HCT116 (cell line): Measurements from ENCODE around the gene ARHGAP31. TPM values are rescaled to one million over a fixed set of nuclear protein-coding genes. Genes with fewer than 3 reads are reported as not detected.

Experiments used
- ATAC-seq: fragments of 200-7000 bp; cut with Tn5 transposase; 2 replicates; pipeline ENCODE4 v1.9.1; 2020; ENCODE audit warnings: mild to moderate bottlenecking, moderate library complexity
- BruUV-seq: library from RNA; stranded (reverse); fragments of 400-500 nt; replicated peaks from 2 replicates; lab custom pipeline; 2021; lab: Mats Ljungman, UMichigan
- CTCF ChIA-PET: fragments of 300-600 bp; sonication (Branson Sonifier 250); formaldehyde crosslinking; loops from one replicate; lab custom pipeline; 2021; ENCODE audit warnings: antibody characterized with exemption; lab: Charles Lee
- POLR2A ChIA-PET: fragments of 300-600, 350-600 bp; sonication (Branson Sonifier 250); formaldehyde crosslinking; loops from one replicate; lab custom pipeline; 2021; ENCODE audit warnings: antibody characterized with exemption; lab: Charles Lee
- RAD21 ChIA-PET, 2 experiments: fragments of 300-600 bp; sonication (Branson Sonifier 250); formaldehyde crosslinking; loops; one replicate each; lab custom pipeline; 2023; ENCODE audit warnings: low total read pairs in 2 of 2; ENCODE audit not compliant: uncharacterized antibody in 2 of 2, unreplicated experiment in 2 of 2, low non-redundant PET in 1 of 2; lab: Charles Lee
- DNase-seq: peaks from one replicate; pipeline ENCODE4 v3.0.0-alpha.2; 2010; ENCODE audit warnings: low read depth, low spot score
- H2AFZ ChIP-seq: fragments of 200-600 bp; shearing (Covaris generic), sonication (generic); 2 replicates; pipeline ENCODE4 v1.6.1; 2017; ENCODE audit warnings: low read depth, mixed run types, mixed read lengths, antibody characterized with exemption, low read length; ENCODE audit not compliant: poor library complexity, severe bottlenecking
- H3K27ac ChIP-seq: 2 replicates; pipeline ENCODE4 v1.5.1; 2012; ENCODE audit warnings: low read depth, low read length
- H3K27me3 ChIP-seq: fragments of 200-600 bp; sonication (generic); 2 replicates; pipeline ENCODE4 v1.6.1; 2016; ENCODE audit warnings: mixed run types, low read length, mixed read lengths; ENCODE audit not compliant: insufficient read depth
- H3K36me3 ChIP-seq, 2 experiments: fragments of 200-500 bp in 1 of 2; fragments of 200-600 bp in 1 of 2; sonication (Bioruptor generic) in 1 of 2; sonication (generic) in 1 of 2; 2 replicates each; pipeline versions ENCODE4 v1.5.1 to v1.6.1; 2014 to 2016; ENCODE audit warnings: low read length in 2 of 2, inconsistent platforms in 1 of 2, mixed read lengths in 1 of 2, mixed run types in 1 of 2; ENCODE audit not compliant: insufficient read depth in 2 of 2, control insufficient read depth in 1 of 2
- H3K4me1 ChIP-seq, 2 experiments: fragments of 200-600 bp in 1 of 2; sonication (generic) in 1 of 2; 2 replicates each; pipeline versions ENCODE4 v1.5.1 to v1.6.1; 2012 to 2017; ENCODE audit warnings: low read length in 2 of 2, inconsistent platforms in 1 of 2, mild to moderate bottlenecking in 1 of 2, mixed read lengths in 1 of 2, mixed run types in 1 of 2, moderate library complexity in 1 of 2; ENCODE audit not compliant: insufficient read depth in 2 of 2, control insufficient read depth in 1 of 2
- H3K4me2 ChIP-seq: fragments of 200-600 bp; sonication (generic); 2 replicates; pipeline ENCODE4 v1.6.1; 2017; ENCODE audit warnings: mixed run types, low read length, mixed read lengths
- H3K4me3 ChIP-seq, 2 experiments: fragments of 200-600 bp in 1 of 2; sonication (generic) in 1 of 2; replicated peaks in 1 of 2; 2 replicates each; pipeline ENCODE4 v1.5.1; 2011 to 2016; ENCODE audit warnings: low read length in 2 of 2, control low read depth in 1 of 2, low read depth in 1 of 2, mild to moderate bottlenecking in 1 of 2, mixed read lengths in 1 of 2, mixed run types in 1 of 2
- H3K79me2 ChIP-seq: fragments of 200-600 bp; sonication (generic); 2 replicates; pipeline ENCODE4 v1.6.1; 2017; ENCODE audit warnings: mild to moderate bottlenecking, mixed run types, low read length, moderate library complexity, mixed read lengths; ENCODE audit not compliant: insufficient read depth
- H3K9ac ChIP-seq: fragments of 200-600 bp; sonication (generic); 2 replicates; pipeline ENCODE4 v1.6.1; 2016; ENCODE audit warnings: low read length, mixed read lengths
- H3K9me2 ChIP-seq: fragments of 200-600 bp; sonication (generic), shearing (Covaris generic); 2 replicates; pipeline ENCODE4 v1.6.1; 2017; ENCODE audit warnings: mixed run types, mild to moderate bottlenecking, moderate library complexity; ENCODE audit not compliant: insufficient read depth
- H3K9me3 ChIP-seq, 2 experiments: fragments of 200-500 bp in 1 of 2; fragments of 200-600 bp in 1 of 2; sonication (Bioruptor generic) in 1 of 2; sonication (generic) in 1 of 2; 2 replicates each; pipeline ENCODE4 v1.6.1; 2014 to 2017; ENCODE audit warnings: low read length in 2 of 2, mixed read lengths in 2 of 2, inconsistent platforms in 1 of 2, low read depth in 1 of 2, mild to moderate bottlenecking in 1 of 2, mixed run types in 1 of 2, moderate library complexity in 1 of 2; ENCODE audit not compliant: control insufficient read depth in 1 of 2, insufficient read depth in 1 of 2
- H4K20me1 ChIP-seq: fragments of 200-600 bp; sonication (generic), shearing (Covaris generic); 2 replicates; pipeline ENCODE4 v1.6.1; 2017; ENCODE audit warnings: mixed run types, mild to moderate bottlenecking, moderate library complexity; ENCODE audit not compliant: insufficient read depth
- CBX3 ChIP-seq: IDR thresholded peaks from 2 replicates; pipeline ENCODE4 v1.6.1; 2012; ENCODE audit warnings: low read depth
- EZH2 ChIP-seq: fragments of 200-600 bp; sonication (generic); IDR thresholded peaks from 2 replicates; pipeline ENCODE4 v1.6.1; 2017; ENCODE audit warnings: antibody characterized with exemption, mixed run types
- SIN3A ChIP-seq: IDR thresholded peaks from 2 replicates; pipeline ENCODE4 v1.6.1; 2012; ENCODE audit warnings: low read depth
- SP1 ChIP-seq: IDR thresholded peaks from 2 replicates; pipeline ENCODE4 v1.6.1; 2012; ENCODE audit warnings: low read depth
- YY1 ChIP-seq: IDR thresholded peaks from 2 replicates; pipeline ENCODE4 v1.6.1; 2011; ENCODE audit warnings: low read length, low read depth, moderate library complexity, mild to moderate bottlenecking; ENCODE audit not compliant: insufficient replicate concordance; ENCODE audit errors: extremely low read depth
- ZFX ChIP-seq: fragments of 450-650 bp; IDR thresholded peaks from 2 replicates; pipeline ENCODE4 v1.6.1; 2017
- ZNF274 ChIP-seq: fragments of 200-500 bp; sonication (Bioruptor generic); IDR thresholded peaks from 2 replicates; pipeline ENCODE4 v1.6.1; 2014; ENCODE audit warnings: mild to moderate bottlenecking, low read depth, low read length, inconsistent platforms
- intact Hi-C: fragments of 100-400 bp; cut with micrococcal nuclease; formaldehyde crosslinking; loops from 2 replicates; pipeline ENCODE4 v1.10.0; 2022
- total RNA-seq: library from RNA; stranded (reverse); gene quantifications from one replicate; pipeline ENCODE4 v1.2.1, GENCODE V29; 2021; ENCODE audit not compliant: unreplicated experiment
- TF ChIP-seq, protein P1 (sequence below): IDR thresholded peaks from 2 replicates; pipeline ENCODE4 v1.6.1; 2011; ENCODE audit warnings: mild to moderate bottlenecking, low read length, moderate library complexity; ENCODE audit not compliant: insufficient replicate concordance; ENCODE audit errors: extremely low read depth
- TF ChIP-seq, protein P2 (sequence below): IDR thresholded peaks from 2 replicates; pipeline ENCODE4 v1.6.1; 2012; ENCODE audit warnings: low read depth
- TF ChIP-seq, protein P3 (sequence below): IDR thresholded peaks from 2 replicates; pipeline ENCODE4 v1.6.1; 2012

ARHGAP31 gene
- total RNA-seq, 1 experiment from 2014 or later = 0.93 TPM

- Histone ChIP-seq H3K4me1 (peaks cover 4 to 9% of the 10 kb centered on the region in 2 experiments; a peak in 2 of 4 replicates), H4K20me1 (no peaks in the 10 kb centered on the region), H3K9me2 (no peaks in the 10 kb centered on the region), H3K9me3 (no peaks in the 10 kb centered on the region), H3K4me3 (no peak overlapping the region), H3K4me2 (no peak overlapping the region), H3K9ac (no peak overlapping the region), H3K27ac (no peak overlapping the region), H3K27me3 (no peaks in the 10 kb centered on the region), H2AFZ (no peak overlapping the region), H3K79me2 (no peaks in the 10 kb centered on the region), H3K36me3 (no peaks in the 10 kb centered on the region)
- DNase-seq (no peak), ATAC-seq (no peak)
- intact Hi-C loops = no loop called here
- TF ChIP-seq SIN3A (no peak), ZNF274 (no peak), EZH2 (no peak), SP1 (no peak), CBX3 (no peak), YY1 (no peak), ZFX (no peak)
- TF ChIP-seq, protein P1, sequence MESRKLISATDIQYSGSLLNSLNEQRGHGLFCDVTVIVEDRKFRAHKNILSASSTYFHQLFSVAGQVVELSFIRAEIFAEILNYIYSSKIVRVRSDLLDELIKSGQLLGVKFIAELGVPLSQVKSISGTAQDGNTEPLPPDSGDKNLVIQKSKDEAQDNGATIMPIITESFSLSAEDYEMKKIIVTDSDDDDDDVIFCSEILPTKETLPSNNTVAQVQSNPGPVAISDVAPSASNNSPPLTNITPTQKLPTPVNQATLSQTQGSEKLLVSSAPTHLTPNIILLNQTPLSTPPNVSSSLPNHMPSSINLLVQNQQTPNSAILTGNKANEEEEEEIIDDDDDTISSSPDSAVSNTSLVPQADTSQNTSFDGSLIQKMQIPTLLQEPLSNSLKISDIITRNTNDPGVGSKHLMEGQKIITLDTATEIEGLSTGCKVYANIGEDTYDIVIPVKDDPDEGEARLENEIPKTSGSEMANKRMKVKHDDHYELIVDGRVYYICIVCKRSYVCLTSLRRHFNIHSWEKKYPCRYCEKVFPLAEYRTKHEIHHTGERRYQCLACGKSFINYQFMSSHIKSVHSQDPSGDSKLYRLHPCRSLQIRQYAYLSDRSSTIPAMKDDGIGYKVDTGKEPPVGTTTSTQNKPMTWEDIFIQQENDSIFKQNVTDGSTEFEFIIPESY = no peak
- TF ChIP-seq, protein P2, sequence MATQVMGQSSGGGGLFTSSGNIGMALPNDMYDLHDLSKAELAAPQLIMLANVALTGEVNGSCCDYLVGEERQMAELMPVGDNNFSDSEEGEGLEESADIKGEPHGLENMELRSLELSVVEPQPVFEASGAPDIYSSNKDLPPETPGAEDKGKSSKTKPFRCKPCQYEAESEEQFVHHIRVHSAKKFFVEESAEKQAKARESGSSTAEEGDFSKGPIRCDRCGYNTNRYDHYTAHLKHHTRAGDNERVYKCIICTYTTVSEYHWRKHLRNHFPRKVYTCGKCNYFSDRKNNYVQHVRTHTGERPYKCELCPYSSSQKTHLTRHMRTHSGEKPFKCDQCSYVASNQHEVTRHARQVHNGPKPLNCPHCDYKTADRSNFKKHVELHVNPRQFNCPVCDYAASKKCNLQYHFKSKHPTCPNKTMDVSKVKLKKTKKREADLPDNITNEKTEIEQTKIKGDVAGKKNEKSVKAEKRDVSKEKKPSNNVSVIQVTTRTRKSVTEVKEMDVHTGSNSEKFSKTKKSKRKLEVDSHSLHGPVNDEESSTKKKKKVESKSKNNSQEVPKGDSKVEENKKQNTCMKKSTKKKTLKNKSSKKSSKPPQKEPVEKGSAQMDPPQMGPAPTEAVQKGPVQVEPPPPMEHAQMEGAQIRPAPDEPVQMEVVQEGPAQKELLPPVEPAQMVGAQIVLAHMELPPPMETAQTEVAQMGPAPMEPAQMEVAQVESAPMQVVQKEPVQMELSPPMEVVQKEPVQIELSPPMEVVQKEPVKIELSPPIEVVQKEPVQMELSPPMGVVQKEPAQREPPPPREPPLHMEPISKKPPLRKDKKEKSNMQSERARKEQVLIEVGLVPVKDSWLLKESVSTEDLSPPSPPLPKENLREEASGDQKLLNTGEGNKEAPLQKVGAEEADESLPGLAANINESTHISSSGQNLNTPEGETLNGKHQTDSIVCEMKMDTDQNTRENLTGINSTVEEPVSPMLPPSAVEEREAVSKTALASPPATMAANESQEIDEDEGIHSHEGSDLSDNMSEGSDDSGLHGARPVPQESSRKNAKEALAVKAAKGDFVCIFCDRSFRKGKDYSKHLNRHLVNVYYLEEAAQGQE = no peak
- TF ChIP-seq, protein P3, sequence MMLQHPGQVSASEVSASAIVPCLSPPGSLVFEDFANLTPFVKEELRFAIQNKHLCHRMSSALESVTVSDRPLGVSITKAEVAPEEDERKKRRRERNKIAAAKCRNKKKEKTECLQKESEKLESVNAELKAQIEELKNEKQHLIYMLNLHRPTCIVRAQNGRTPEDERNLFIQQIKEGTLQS = no peak
- CTCF ChIA-PET = no interaction called here
- no TSS peak for BruUV-seq
- POLR2A ChIA-PET = no interaction called here
- RAD21 ChIA-PET = no interaction called here
Observed at GRCh38 chr3:119288669-119289403, 5.3 kb upstream of the ARHGAP31 start.
